K562 (cell line): Measurements from ENCODE around the gene C1QA. TPM values are rescaled to one million over a fixed set of nuclear protein-coding genes. Genes with fewer than 3 reads are reported as not detected.

Source experiments
- GABPA ChIP-seq: fragments of 200-800 bp; sonication (Bioruptor generic); conservative IDR thresholded peaks from 2 replicates; pipeline ENCODE4 v1.6.1; 2016; ENCODE audit warnings: low read depth, missing genetic modification characterization, missing compliant biosample characterization
- MBD1 ChIP-seq: fragments of 250-450 bp; sonication (Bioruptor Pico); IDR thresholded peaks from 2 replicates; pipeline ENCODE4 v1.8.0; 2022; ENCODE audit warnings: inconsistent platforms
- NCOR1 ChIP-seq: fragments of 450-650 bp; IDR thresholded peaks from 2 replicates; pipeline ENCODE4 v1.6.1; 2016; ENCODE audit warnings: mild to moderate bottlenecking, moderate library complexity
- NUFIP1 ChIP-seq: fragments of 450-650 bp; IDR thresholded peaks from 2 replicates; pipeline ENCODE4 v1.6.1; 2018; ENCODE audit not compliant: partially characterized antibody
- PHB2 ChIP-seq: fragments of 450-650 bp; IDR thresholded peaks from 2 replicates; pipeline ENCODE4 v1.6.1; 2017; ENCODE audit warnings: low read depth
- SIN3A ChIP-seq, 2 experiments: fragments of 150-350 bp in 1 of 2; IDR thresholded peaks; 2 replicates each; pipeline ENCODE4 v1.6.1; 2011 to 2016; ENCODE audit warnings: borderline replicate concordance in 2 of 2, low read depth in 2 of 2, low read length in 2 of 2, mild to moderate bottlenecking in 2 of 2, moderate library complexity in 2 of 2; ENCODE audit not compliant: control insufficient read depth in 1 of 2
- TFAP4 ChIP-seq: sonication (generic); formaldehyde crosslinking; IDR thresholded peaks from 2 replicates; pipeline ENCODE4 v1.8.0; 2022; ENCODE audit warnings: missing genetic modification reagents, mild to moderate bottlenecking, moderate library complexity, borderline replicate concordance
- TRIM24 ChIP-seq, 2 experiments: fragments of 450-650 bp; IDR thresholded peaks; 2 replicates each; pipeline ENCODE4 v1.6.1; 2016
- ZNF134 ChIP-seq: fragments of 250-450 bp; sonication (Bioruptor Pico); conservative IDR thresholded peaks from 2 replicates; pipeline ENCODE4 v1.4.0; 2020
- ZNF431 ChIP-seq: sonication (generic); formaldehyde crosslinking; IDR thresholded peaks from 2 replicates; pipeline ENCODE4 v1.8.0; 2022; ENCODE audit warnings: mild to moderate bottlenecking, missing genetic modification reagents
- polyA plus RNA-seq, 8 experiments: library from polyadenylated mRNA; depleted of rRNA in 4 of 8; stranded (reverse) in 5 of 8; unstranded in 3 of 8; fragments of >200 nt; fragmentation: Nextera tagmentation in 2 of 8; fragmentation: Illumina TruSeq in 1 of 8; extraction: Ambion mirVana in 2 of 8; extraction: Trizol in 1 of 8; gene quantifications; 2 replicates each; pipeline versions ENCODE4 v1.2.1 to v1.2.3, GENCODE V29; 2011 to 2014; ENCODE audit warnings: inconsistent platforms in 1 of 8, missing spikeins in 1 of 8
- total RNA-seq, 7 experiments: library from RNA; depleted of rRNA in 6 of 7; stranded (reverse); fragments of >200 nt in 6 of 7; fragmentation: Illumina TruSeq in 2 of 7; extraction: Trizol in 2 of 7; gene quantifications; 2 replicates each; pipeline versions ENCODE4 v1.2.1 to v1.2.3, GENCODE V29; 2011 to 2021; ENCODE audit warnings: low replicate concordance in 1 of 7
- TF ChIP-seq, protein P1 (sequence below), 2 experiments: fragments of 150-350 bp in 1 of 2; IDR thresholded peaks; 2 replicates each; pipeline ENCODE4 v1.6.1; 2012 to 2016; ENCODE audit warnings: low read depth in 2 of 2, low read length in 2 of 2, mild to moderate bottlenecking in 1 of 2, moderate library complexity in 1 of 2
- TF ChIP-seq, protein P2 (sequence below): fragments of 150-350 bp; IDR thresholded peaks from 2 replicates; pipeline ENCODE4 v1.6.1; 2014; ENCODE audit warnings: low read depth, mild to moderate bottlenecking, low read length, borderline replicate concordance

C1QA gene
- total and polyA plus RNA-seq, 9 of the 15 experiments (the other 6 are each of a cell fraction or from before 2014, with no cell fraction given) = 0.71 TPM; not detected in 8

DNA sequence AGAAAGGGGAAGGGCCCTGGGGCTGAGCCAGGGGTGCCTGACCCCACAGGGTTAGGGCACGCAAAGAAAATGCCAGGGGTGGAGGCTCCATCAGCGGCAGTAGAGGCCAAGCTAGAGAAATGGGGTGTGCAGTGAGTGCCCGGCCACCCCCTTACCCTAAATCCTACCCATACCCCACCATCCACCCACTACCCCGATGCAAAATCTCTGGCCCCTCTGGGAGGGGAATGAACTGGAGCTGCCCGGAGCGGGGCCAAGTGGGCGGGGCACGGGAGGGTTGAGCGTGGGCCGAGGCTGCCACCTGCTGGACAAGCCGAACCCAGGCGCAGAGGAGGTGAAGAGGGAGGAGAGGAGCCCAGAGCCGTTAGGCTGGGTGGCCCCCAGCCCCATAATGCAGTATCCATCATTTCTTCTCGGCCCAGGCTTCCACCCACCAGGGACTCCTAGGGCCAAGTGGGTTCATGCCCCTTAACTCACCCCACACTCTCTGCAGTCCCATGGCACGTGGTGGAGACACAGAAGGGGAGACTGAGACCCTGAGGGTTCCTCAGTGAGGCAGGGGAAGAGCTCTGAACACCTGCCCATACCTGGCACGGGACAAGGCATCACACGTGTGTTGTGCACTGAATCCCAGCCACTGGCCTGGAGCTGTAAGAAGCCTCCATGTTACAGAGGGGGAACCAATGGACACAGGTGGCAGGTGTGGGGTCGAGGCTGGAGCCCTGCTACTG lies 5.6 kb downstream of the C1QA start (continued):
- TF ChIP-seq MBD1 (CRISPR knock-in tag) (no peak), PHB2 (no peak), NUFIP1 (no peak), NCOR1 (no peak), GABPA (tag) (no peak), SIN3A (IDR thresholded peaks at IDR 0.05; ENCODE audit: borderline replicate concordance in 2 of 2, control insufficient read depth in 1 of 2, low read depth in 2 of 2, low read length in 2 of 2) (no peak), TRIM24 (IDR thresholded peaks at IDR 0.05) (no peak), ZNF431 (no peak), TFAP4 (CRISPR knock-in tag) (peak; percentile 53; the same call in 1 of the 2 replicates), ZNF134 (no peak)
- TF ChIP-seq, protein P1, sequence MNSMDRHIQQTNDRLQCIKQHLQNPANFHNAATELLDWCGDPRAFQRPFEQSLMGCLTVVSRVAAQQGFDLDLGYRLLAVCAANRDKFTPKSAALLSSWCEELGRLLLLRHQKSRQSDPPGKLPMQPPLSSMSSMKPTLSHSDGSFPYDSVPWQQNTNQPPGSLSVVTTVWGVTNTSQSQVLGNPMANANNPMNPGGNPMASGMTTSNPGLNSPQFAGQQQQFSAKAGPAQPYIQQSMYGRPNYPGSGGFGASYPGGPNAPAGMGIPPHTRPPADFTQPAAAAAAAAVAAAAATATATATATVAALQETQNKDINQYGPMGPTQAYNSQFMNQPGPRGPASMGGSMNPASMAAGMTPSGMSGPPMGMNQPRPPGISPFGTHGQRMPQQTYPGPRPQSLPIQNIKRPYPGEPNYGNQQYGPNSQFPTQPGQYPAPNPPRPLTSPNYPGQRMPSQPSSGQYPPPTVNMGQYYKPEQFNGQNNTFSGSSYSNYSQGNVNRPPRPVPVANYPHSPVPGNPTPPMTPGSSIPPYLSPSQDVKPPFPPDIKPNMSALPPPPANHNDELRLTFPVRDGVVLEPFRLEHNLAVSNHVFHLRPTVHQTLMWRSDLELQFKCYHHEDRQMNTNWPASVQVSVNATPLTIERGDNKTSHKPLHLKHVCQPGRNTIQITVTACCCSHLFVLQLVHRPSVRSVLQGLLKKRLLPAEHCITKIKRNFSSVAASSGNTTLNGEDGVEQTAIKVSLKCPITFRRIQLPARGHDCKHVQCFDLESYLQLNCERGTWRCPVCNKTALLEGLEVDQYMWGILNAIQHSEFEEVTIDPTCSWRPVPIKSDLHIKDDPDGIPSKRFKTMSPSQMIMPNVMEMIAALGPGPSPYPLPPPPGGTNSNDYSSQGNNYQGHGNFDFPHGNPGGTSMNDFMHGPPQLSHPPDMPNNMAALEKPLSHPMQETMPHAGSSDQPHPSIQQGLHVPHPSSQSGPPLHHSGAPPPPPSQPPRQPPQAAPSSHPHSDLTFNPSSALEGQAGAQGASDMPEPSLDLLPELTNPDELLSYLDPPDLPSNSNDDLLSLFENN (IDR thresholded peaks at IDR 0.05; ENCODE audit: low read depth in 2 of 2, low read length in 2 of 2) = no peak
- TF ChIP-seq, protein P2, sequence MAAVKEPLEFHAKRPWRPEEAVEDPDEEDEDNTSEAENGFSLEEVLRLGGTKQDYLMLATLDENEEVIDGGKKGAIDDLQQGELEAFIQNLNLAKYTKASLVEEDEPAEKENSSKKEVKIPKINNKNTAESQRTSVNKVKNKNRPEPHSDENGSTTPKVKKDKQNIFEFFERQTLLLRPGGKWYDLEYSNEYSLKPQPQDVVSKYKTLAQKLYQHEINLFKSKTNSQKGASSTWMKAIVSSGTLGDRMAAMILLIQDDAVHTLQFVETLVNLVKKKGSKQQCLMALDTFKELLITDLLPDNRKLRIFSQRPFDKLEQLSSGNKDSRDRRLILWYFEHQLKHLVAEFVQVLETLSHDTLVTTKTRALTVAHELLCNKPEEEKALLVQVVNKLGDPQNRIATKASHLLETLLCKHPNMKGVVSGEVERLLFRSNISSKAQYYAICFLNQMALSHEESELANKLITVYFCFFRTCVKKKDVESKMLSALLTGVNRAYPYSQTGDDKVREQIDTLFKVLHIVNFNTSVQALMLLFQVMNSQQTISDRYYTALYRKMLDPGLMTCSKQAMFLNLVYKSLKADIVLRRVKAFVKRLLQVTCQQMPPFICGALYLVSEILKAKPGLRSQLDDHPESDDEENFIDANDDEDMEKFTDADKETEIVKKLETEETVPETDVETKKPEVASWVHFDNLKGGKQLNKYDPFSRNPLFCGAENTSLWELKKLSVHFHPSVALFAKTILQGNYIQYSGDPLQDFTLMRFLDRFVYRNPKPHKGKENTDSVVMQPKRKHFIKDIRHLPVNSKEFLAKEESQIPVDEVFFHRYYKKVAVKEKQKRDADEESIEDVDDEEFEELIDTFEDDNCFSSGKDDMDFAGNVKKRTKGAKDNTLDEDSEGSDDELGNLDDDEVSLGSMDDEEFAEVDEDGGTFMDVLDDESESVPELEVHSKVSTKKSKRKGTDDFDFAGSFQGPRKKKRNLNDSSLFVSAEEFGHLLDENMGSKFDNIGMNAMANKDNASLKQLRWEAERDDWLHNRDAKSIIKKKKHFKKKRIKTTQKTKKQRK = no peak
